WTC11 (cell line): ENCODE data around the gene SLK. TPM values are rescaled to one million over a fixed set of nuclear protein-coding genes. Genes with fewer than 3 reads are reported as not detected.

ENCODE experiments used
- ATAC-seq: fragments of 200-7000 bp; cut with Tn5 transposase; 2 replicates; pipeline ENCODE4 v1.10.0; 2021; ENCODE audit warnings: mild to moderate bottlenecking, moderate library complexity
- CTCF ChIA-PET: fragments of 300-600 bp; sonication (Branson Sonifier 250); formaldehyde crosslinking; loops from one replicate; lab custom pipeline; 2021; ENCODE audit warnings: antibody characterized with exemption; lab: Charles Lee
- POLR2A ChIA-PET: fragments of 350-600 bp; sonication (Branson Sonifier 250); formaldehyde crosslinking; loops from one replicate; lab custom pipeline; 2021; ENCODE audit warnings: antibody characterized with exemption; lab: Charles Lee
- DNase-seq: peaks from one replicate; pipeline ENCODE4 v3.0.0; 2021; ENCODE audit warnings: low spot score
- H3K27ac Mint-ChIP-seq: 2 replicates; pipeline ENCODE4 v1.8.0; 2021; ENCODE audit warnings: mixed read lengths
- H3K27me3 Mint-ChIP-seq: 2 replicates; pipeline ENCODE4 v1.8.0; 2021; ENCODE audit warnings: low read depth, mild to moderate bottlenecking, moderate library complexity, mixed read lengths
- H3K36me3 Mint-ChIP-seq: 2 replicates; pipeline ENCODE4 v1.8.0; 2021; ENCODE audit warnings: mixed read lengths
- H3K4me1 Mint-ChIP-seq: 2 replicates; pipeline ENCODE4 v1.8.0; 2022; ENCODE audit warnings: mixed read lengths
- H3K4me3 Mint-ChIP-seq: 2 replicates; pipeline ENCODE4 v1.8.0; 2021; ENCODE audit warnings: mild to moderate bottlenecking, moderate library complexity, mixed read lengths
- H3K9me3 Mint-ChIP-seq: 2 replicates; pipeline ENCODE4 v1.8.0; 2021; ENCODE audit warnings: mixed read lengths
- ATF6 ChIP-seq: sonication (generic); formaldehyde crosslinking; IDR thresholded peaks from 2 replicates; pipeline ENCODE4 v1.8.1; 2023; ENCODE audit warnings: mild to moderate bottlenecking, missing genetic modification reagents
- CREB1 ChIP-seq: sonication (generic); formaldehyde crosslinking; IDR thresholded peaks from 2 replicates; pipeline ENCODE4 v1.8.0; 2023; ENCODE audit warnings: mild to moderate bottlenecking, missing genetic modification reagents
- CREM ChIP-seq: sonication (generic); formaldehyde crosslinking; IDR thresholded peaks from 2 replicates; pipeline ENCODE4 v1.8.1; 2022; ENCODE audit warnings: mild to moderate bottlenecking, missing genetic modification reagents, moderate library complexity
- EMX1 ChIP-seq: fragments of 250-450 bp; sonication (Bioruptor Pico); IDR thresholded peaks from 2 replicates; pipeline ENCODE4 v1.8.0; 2021; ENCODE audit warnings: mild to moderate bottlenecking
- NR3C1 ChIP-seq: sonication (generic); formaldehyde crosslinking; conservative IDR thresholded peaks from 2 replicates; pipeline ENCODE4 v1.8.1; 2023; ENCODE audit warnings: low read depth, mild to moderate bottlenecking, missing genetic modification reagents
- PREB ChIP-seq: sonication (generic); formaldehyde crosslinking; IDR thresholded peaks from 2 replicates; pipeline ENCODE4 v1.8.1; 2022; ENCODE audit warnings: mild to moderate bottlenecking, missing genetic modification reagents, moderate library complexity, borderline replicate concordance
- SMAD3 ChIP-seq: sonication (generic); formaldehyde crosslinking; IDR thresholded peaks from 2 replicates; pipeline ENCODE4 v1.8.0; 2022; ENCODE audit warnings: missing genetic modification reagents, mild to moderate bottlenecking, borderline replicate concordance
- SMAD4 ChIP-seq: sonication (generic); formaldehyde crosslinking; IDR thresholded peaks from 2 replicates; pipeline ENCODE4 v1.8.0; 2022; ENCODE audit warnings: mild to moderate bottlenecking, missing genetic modification reagents
- TEAD1 ChIP-seq: sonication (generic); formaldehyde crosslinking; IDR thresholded peaks from 2 replicates; pipeline ENCODE4 v1.8.0; 2022; ENCODE audit warnings: mild to moderate bottlenecking, missing genetic modification reagents
- ZBTB21 ChIP-seq: sonication (generic); formaldehyde crosslinking; IDR thresholded peaks from 2 replicates; pipeline ENCODE4 v1.8.1; 2023; ENCODE audit warnings: mild to moderate bottlenecking, missing genetic modification reagents, borderline replicate concordance
- ZNF219 ChIP-seq: sonication (generic); formaldehyde crosslinking; IDR thresholded peaks from 2 replicates; pipeline ENCODE4 v1.8.0; 2023; ENCODE audit warnings: missing genetic modification reagents, mild to moderate bottlenecking, borderline replicate concordance
- ZNF416 ChIP-seq: fragments of 250-450 bp; sonication (Bioruptor Pico); IDR thresholded peaks from 2 replicates; pipeline ENCODE4 v1.9.0; 2021; ENCODE audit warnings: mild to moderate bottlenecking, inconsistent platforms
- ZNF423 ChIP-seq: fragments of 250-450 bp; sonication (Bioruptor Pico); IDR thresholded peaks from 2 replicates; pipeline ENCODE4 v2.1.2; 2022; ENCODE audit warnings: mild to moderate bottlenecking, moderate library complexity
- total RNA-seq: library from RNA; stranded (reverse); gene quantifications from 3 replicates; pipeline ENCODE4 v1.2.3, GENCODE V29; 2021
- TF ChIP-seq, protein P1 (sequence below): fragments of 200-600 bp; IDR thresholded peaks from 2 replicates; pipeline ENCODE4 v1.8.0; 2022; ENCODE audit warnings: antibody characterized with exemption
- TF ChIP-seq, protein P2 (sequence below): sonication (generic); formaldehyde crosslinking; IDR thresholded peaks from 2 replicates; pipeline ENCODE4 v1.8.0; 2023; ENCODE audit warnings: missing genetic modification reagents, mild to moderate bottlenecking, borderline replicate concordance
- TF ChIP-seq, protein P3 (sequence below): sonication (generic); formaldehyde crosslinking; IDR thresholded peaks from 2 replicates; pipeline ENCODE4 v1.8.1; 2022; ENCODE audit warnings: mild to moderate bottlenecking, moderate library complexity, missing genetic modification reagents
- TF ChIP-seq, protein P4 (sequence below): sonication (generic); formaldehyde crosslinking; IDR thresholded peaks from 2 replicates; pipeline ENCODE4 v1.8.1; 2023; ENCODE audit warnings: mild to moderate bottlenecking, missing genetic modification reagents, moderate library complexity

Gene SLK
- total RNA-seq, 1 experiment from 2014 or later: 19.2 TPM

GRCh38 chr10:104040862-104041789 is 74.2 kb downstream of the SLK start:
- peaks cover 3% of the 10 kb centered on the region for H3K27me3 Mint-ChIP-seq
- ATAC-seq (no peak), DNase-seq (no peak)
- no peak overlapping the region for H3K4me3 Mint-ChIP-seq
- H3K4me1 Mint-ChIP-seq: peaks cover 6% of the 10 kb centered on the region
- POLR2A ChIA-PET: no interaction called here
- H3K36me3 Mint-ChIP-seq: no peaks in the 10 kb centered on the region
- no peaks in the 10 kb centered on the region for H3K9me3 Mint-ChIP-seq
- CTCF ChIA-PET: no interaction called here
- no peak overlapping the region for H3K27ac Mint-ChIP-seq
- TF ChIP-seq ZNF423 (CRISPR knock-in tag): no peak
- TF ChIP-seq TEAD1: no peak
- no peak for TF ChIP-seq CREM

GRCh38 chr10:104041891-104042535 is 75.1 kb downstream of the SLK start:
- ChIA-PET CTCF (interaction anchor here (1.1 kb wide), 1 partner anchor 154 kb away, joined by 3 read pairs; no protein-coding TSS in a partner anchor), POLR2A (no interaction called here)
- Mint-ChIP-seq H3K9me3 (no peaks in the 10 kb centered on the region), H3K27ac (no peak overlapping the region), H3K36me3 (no peaks in the 10 kb centered on the region), H3K27me3 (peaks cover 3% of the 10 kb centered on the region), H3K4me1 (peaks cover 6% of the 10 kb centered on the region), H3K4me3 (no peak overlapping the region)
- no peak for TF ChIP-seq NR3C1 (CRISPR knock-in tag)
- no peak for TF ChIP-seq SMAD3 (CRISPR knock-in tag)
- TF ChIP-seq, protein P1, sequence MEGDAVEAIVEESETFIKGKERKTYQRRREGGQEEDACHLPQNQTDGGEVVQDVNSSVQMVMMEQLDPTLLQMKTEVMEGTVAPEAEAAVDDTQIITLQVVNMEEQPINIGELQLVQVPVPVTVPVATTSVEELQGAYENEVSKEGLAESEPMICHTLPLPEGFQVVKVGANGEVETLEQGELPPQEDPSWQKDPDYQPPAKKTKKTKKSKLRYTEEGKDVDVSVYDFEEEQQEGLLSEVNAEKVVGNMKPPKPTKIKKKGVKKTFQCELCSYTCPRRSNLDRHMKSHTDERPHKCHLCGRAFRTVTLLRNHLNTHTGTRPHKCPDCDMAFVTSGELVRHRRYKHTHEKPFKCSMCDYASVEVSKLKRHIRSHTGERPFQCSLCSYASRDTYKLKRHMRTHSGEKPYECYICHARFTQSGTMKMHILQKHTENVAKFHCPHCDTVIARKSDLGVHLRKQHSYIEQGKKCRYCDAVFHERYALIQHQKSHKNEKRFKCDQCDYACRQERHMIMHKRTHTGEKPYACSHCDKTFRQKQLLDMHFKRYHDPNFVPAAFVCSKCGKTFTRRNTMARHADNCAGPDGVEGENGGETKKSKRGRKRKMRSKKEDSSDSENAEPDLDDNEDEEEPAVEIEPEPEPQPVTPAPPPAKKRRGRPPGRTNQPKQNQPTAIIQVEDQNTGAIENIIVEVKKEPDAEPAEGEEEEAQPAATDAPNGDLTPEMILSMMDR: no peak
- no peak for TF ChIP-seq ATF6 (CRISPR knock-in tag)
- DNase-seq (no peak), ATAC-seq (no peak)

- Mint-ChIP-seq H3K27ac (no peak overlapping the region), H3K4me3 (no peak overlapping the region), H3K9me3 (no peaks in the 10 kb centered on the region), H3K4me1 (peaks cover 6% of the 10 kb centered on the region), H3K27me3 (peaks cover 3% of the 10 kb centered on the region), H3K36me3 (no peaks in the 10 kb centered on the region)
- CTCF ChIA-PET: no interaction called here
- DNase-seq (no peak), ATAC-seq (no peak)
- POLR2A ChIA-PET: no interaction called here
- TF ChIP-seq ZNF219 (CRISPR knock-in tag) (no peak), EMX1 (no peak), SMAD4 (no peak), NR3C1 (CRISPR knock-in tag) (no peak), ZNF416 (no peak), ZBTB21 (CRISPR knock-in tag) (no peak), ZNF423 (CRISPR knock-in tag) (no peak), PREB (CRISPR knock-in tag) (no peak), CREB1 (CRISPR knock-in tag) (no peak)
- TF ChIP-seq, protein P2, sequence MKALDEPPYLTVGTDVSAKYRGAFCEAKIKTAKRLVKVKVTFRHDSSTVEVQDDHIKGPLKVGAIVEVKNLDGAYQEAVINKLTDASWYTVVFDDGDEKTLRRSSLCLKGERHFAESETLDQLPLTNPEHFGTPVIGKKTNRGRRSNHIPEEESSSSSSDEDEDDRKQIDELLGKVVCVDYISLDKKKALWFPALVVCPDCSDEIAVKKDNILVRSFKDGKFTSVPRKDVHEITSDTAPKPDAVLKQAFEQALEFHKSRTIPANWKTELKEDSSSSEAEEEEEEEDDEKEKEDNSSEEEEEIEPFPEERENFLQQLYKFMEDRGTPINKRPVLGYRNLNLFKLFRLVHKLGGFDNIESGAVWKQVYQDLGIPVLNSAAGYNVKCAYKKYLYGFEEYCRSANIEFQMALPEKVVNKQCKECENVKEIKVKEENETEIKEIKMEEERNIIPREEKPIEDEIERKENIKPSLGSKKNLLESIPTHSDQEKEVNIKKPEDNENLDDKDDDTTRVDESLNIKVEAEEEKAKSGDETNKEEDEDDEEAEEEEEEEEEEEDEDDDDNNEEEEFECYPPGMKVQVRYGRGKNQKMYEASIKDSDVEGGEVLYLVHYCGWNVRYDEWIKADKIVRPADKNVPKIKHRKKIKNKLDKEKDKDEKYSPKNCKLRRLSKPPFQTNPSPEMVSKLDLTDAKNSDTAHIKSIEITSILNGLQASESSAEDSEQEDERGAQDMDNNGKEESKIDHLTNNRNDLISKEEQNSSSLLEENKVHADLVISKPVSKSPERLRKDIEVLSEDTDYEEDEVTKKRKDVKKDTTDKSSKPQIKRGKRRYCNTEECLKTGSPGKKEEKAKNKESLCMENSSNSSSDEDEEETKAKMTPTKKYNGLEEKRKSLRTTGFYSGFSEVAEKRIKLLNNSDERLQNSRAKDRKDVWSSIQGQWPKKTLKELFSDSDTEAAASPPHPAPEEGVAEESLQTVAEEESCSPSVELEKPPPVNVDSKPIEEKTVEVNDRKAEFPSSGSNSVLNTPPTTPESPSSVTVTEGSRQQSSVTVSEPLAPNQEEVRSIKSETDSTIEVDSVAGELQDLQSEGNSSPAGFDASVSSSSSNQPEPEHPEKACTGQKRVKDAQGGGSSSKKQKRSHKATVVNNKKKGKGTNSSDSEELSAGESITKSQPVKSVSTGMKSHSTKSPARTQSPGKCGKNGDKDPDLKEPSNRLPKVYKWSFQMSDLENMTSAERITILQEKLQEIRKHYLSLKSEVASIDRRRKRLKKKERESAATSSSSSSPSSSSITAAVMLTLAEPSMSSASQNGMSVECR (CRISPR knock-in tag): no peak
- TF ChIP-seq, protein P3, sequence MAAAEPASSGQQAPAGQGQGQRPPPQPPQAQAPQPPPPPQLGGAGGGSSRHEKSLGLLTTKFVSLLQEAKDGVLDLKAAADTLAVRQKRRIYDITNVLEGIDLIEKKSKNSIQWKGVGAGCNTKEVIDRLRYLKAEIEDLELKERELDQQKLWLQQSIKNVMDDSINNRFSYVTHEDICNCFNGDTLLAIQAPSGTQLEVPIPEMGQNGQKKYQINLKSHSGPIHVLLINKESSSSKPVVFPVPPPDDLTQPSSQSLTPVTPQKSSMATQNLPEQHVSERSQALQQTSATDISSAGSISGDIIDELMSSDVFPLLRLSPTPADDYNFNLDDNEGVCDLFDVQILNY (CRISPR knock-in tag): no peak
- TF ChIP-seq, protein P4, sequence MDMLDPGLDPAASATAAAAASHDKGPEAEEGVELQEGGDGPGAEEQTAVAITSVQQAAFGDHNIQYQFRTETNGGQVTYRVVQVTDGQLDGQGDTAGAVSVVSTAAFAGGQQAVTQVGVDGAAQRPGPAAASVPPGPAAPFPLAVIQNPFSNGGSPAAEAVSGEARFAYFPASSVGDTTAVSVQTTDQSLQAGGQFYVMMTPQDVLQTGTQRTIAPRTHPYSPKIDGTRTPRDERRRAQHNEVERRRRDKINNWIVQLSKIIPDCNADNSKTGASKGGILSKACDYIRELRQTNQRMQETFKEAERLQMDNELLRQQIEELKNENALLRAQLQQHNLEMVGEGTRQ (CRISPR knock-in tag): no peak
These were observed 76.4 kb downstream of the SLK start for GRCh38 chr10:104043185-104043830.
